Measurements from ENCODE around the gene MYO1E. TPM values are rescaled to one million over a fixed set of nuclear protein-coding genes. Genes with fewer than 3 reads are reported as not detected.

The MYO1E gene
- total and polyA plus RNA-seq, 2 of the 8 experiments (the other 6 are each of a cell fraction or from before 2014, with no cell fraction given), result 19.6 to 142 TPM

DNA sequence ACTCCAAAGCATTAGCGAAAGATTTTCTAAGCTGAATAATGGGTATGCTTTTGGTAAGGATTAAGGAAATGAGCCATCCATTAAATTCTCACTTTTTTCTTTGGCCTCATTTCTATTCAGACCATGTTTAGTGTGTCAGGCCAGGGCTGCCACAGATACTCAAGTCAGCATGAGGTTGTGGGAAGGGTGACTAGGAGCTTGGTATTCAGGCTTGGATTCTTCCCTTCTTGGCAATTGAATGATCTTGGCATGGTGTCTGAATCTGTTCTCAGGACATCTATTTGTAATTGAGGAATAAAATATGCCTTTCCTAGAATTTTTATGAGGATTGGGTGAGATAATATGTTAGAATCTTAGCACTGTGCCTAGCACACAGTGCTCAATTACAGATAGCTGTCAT lies 256.5 kb downstream of the MYO1E start:
- FAIRE-seq, result no peak
- H3K14ac ChIP-seq (ENCODE audit: insufficient read length), result no peak overlapping the region
- no peak overlapping the region for H2BK5ac ChIP-seq (ENCODE audit: low read depth, low read length)
- H3K79me2 ChIP-seq (ENCODE audit: control insufficient read depth in 1 of 2, insufficient read depth in 2 of 2, low read length in 2 of 2), result no peaks in the 10 kb centered on the region; a peak in 1 of 4 replicates
- no peak overlapping the region for H3K56ac ChIP-seq (replicated peaks; ENCODE audit: insufficient read length, low read depth, low read length)
- H2BK20ac ChIP-seq (ENCODE audit: low read length), result no peak overlapping the region
- no peaks in the 10 kb centered on the region for H3K4me1 ChIP-seq (replicated peaks in 1 of 4; ENCODE audit: control insufficient read depth in 3 of 4, insufficient read depth in 4 of 4, low read length in 3 of 4)
- no peak overlapping the region for H3K4ac ChIP-seq (replicated peaks; ENCODE audit: insufficient read length, low read depth, low read length)
- H3K79me1 ChIP-seq (ENCODE audit: low read depth, low read length), result no peaks in the 10 kb centered on the region
- no peak overlapping the region for H2BK15ac ChIP-seq (ENCODE audit: low read length)
- no peak overlapping the region for H3K4me3 ChIP-seq (ENCODE audit: extremely low read depth in 1 of 4, insufficient read depth in 2 of 4, low read depth in 3 of 4, low read length in 4 of 4)
- no peak overlapping the region for H4K8ac ChIP-seq (ENCODE audit: extremely low read depth, insufficient read depth, low read length)
- 94% methylated on average over 1 of the region's 1 CpG; no CpG with 5 or more reads in 1 of the 2 experiments for WGBS, 2 experiments (ENCODE audit: extremely low coverage in 1 of 2, insufficient coverage in 1 of 2, insufficient read length in 1 of 2, insufficient replicate concordance in 2 of 2, low coverage in 1 of 2, low lambda C conversion rate in 2 of 2, missing lambda C conversion rate in 1 of 2)
- no peak for DNase-seq (ENCODE audit: low read depth in 1 of 2, low spot score in 2 of 2)
- no peak overlapping the region for H2AK5ac ChIP-seq (ENCODE audit: low read depth, low read length)
- H3K36me3 ChIP-seq (ENCODE audit: control insufficient read depth in 2 of 4, insufficient read depth in 4 of 4, low read length in 3 of 4), result peaks cover 15 to 78% (median 61%) of the 10 kb centered on the region in 4 experiments
- no peaks in the 10 kb centered on the region for H3K27me3 ChIP-seq (replicated peaks in 1 of 4; ENCODE audit: control insufficient read depth in 3 of 4, extremely low read depth in 1 of 4, insufficient read depth in 3 of 4, low read length in 3 of 4)
- H3K9me3 ChIP-seq (ENCODE audit: insufficient read depth in 2 of 2, low read depth in 1 of 2, low read length in 1 of 2), result no peaks in the 10 kb centered on the region
- no peak overlapping the region for H3K23ac ChIP-seq (ENCODE audit: insufficient read length)
- ChIA-PET POLR2A (ENCODE audit: partially characterized antibody) (interaction anchor here (0.6 to 1.3 kb wide), 2 partner anchors 15 to 42 kb away, joined by 3 to 4 read pairs; no protein-coding TSS in a partner anchor), CTCF (ENCODE audit: partially characterized antibody) (interaction anchor here (1.3 kb wide), 1 partner anchor 386 kb away, joined by 4 read pairs; no protein-coding TSS in a partner anchor)
- H2BK12ac ChIP-seq (ENCODE audit: low read depth, low read length), result no peak overlapping the region
- no peaks in the 10 kb centered on the region for H4K20me1 ChIP-seq (replicated peaks in 1 of 2; ENCODE audit: control insufficient read depth in 1 of 2, insufficient read depth in 2 of 2, low read length in 2 of 2)
- TF ChIP-seq NRF1 (IDR thresholded peaks at IDR 0.05; ENCODE audit: low read depth, low read length), result no peak
- TF ChIP-seq POLR2AphosphoS5 (IDR thresholded peaks at IDR 0.05; ENCODE audit: low read depth, low read length), result no peak
- no peak for TF ChIP-seq SIRT6 (IDR thresholded peaks at IDR 0.05; ENCODE audit: low read length)
- TF ChIP-seq, protein P1, sequence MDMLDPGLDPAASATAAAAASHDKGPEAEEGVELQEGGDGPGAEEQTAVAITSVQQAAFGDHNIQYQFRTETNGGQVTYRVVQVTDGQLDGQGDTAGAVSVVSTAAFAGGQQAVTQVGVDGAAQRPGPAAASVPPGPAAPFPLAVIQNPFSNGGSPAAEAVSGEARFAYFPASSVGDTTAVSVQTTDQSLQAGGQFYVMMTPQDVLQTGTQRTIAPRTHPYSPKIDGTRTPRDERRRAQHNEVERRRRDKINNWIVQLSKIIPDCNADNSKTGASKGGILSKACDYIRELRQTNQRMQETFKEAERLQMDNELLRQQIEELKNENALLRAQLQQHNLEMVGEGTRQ (IDR thresholded peaks at IDR 0.05; ENCODE audit: low read length), result no peak
- no peak for TF ChIP-seq SIX5 (IDR thresholded peaks at IDR 0.05; ENCODE audit: low read depth, low read length)
- TF ChIP-seq CHD1 (IDR thresholded peaks at IDR 0.05; ENCODE audit: low read depth, low read length), result no peak
- no peak for TF ChIP-seq RBBP5 (IDR thresholded peaks at IDR 0.05; ENCODE audit: borderline replicate concordance, low read depth, low read length)
- H4K5ac ChIP-seq (ENCODE audit: insufficient read length, low read depth, low read length), result no peak overlapping the region
- no peak overlapping the region for H3K18ac ChIP-seq (ENCODE audit: extremely low read depth, low read length)
- no peak overlapping the region for H4K91ac ChIP-seq (replicated peaks; ENCODE audit: insufficient read length, low read length)
- H3K23me2 ChIP-seq (ENCODE audit: low read depth, low read length), result no peaks in the 10 kb centered on the region; the same call in 1 of the 2 replicates
- H2BK120ac ChIP-seq (replicated peaks; ENCODE audit: low read depth, low read length), result no peak overlapping the region
- H2AFZ ChIP-seq (ENCODE audit: low read length), result no peak overlapping the region
- no peak overlapping the region for H3K4me2 ChIP-seq (ENCODE audit: insufficient read depth in 1 of 2, low read depth in 2 of 2, low read length in 2 of 2)
- no peak overlapping the region for H3K27ac ChIP-seq (ENCODE audit: low read depth, low read length)
- no peak overlapping the region for H3K9ac ChIP-seq (replicated peaks in 1 of 4; ENCODE audit: extremely low read depth in 1 of 4, low read depth in 3 of 4, low read length in 3 of 4)
